ENCODE results near the gene AQR.

Gene AQR

DNA sequence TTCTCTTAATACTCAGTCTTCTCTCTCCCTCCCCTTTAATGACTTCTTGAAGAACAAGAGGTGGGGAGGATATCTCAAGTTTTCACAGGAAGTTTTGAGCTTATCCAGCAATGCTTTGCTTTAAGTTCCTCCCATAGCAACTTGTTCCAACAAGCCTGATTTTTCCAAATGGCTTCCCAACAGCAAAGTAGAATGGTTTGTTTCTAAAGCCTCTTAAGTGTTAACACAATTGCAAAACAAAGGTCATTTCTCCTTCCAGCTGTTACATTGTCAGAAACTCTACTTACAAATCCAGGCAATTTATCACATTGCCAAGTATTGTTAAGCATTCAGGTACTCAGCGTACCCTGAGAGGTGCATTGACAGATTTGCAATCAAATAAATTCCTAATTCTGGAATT is 25.4 kb upstream of the AQR start:
- Histone ChIP-seq H4K12ac (ENCODE audit: low read depth, low read length) (no peak overlapping the region), H3K27ac (ENCODE audit: low read depth, low read length) (no peak overlapping the region), H3K4me2 (ENCODE audit: low read length) (no peak overlapping the region), H2BK12ac (ENCODE audit: low read length) (no peak overlapping the region), H4K91ac (ENCODE audit: low read depth, low read length) (no peak overlapping the region), H3K27me3 (ENCODE audit: insufficient read depth, low read length) (no peaks in the 10 kb centered on the region), H3K4me1 (ENCODE audit: control insufficient read depth in 1 of 2, insufficient read depth in 2 of 2, low read length in 2 of 2) (peaks cover 0 to 2% of the 10 kb centered on the region in 2 experiments), H2BK5ac (ENCODE audit: low read depth, low read length, poor library complexity) (no peak overlapping the region), H4K8ac (ENCODE audit: low read depth, low read length) (no peak overlapping the region), H3K36me3 (ENCODE audit: control insufficient read depth in 1 of 2, insufficient read depth in 2 of 2, low read length in 2 of 2) (no peaks in the 10 kb centered on the region), H2BK120ac (ENCODE audit: insufficient read depth, low read length, poor library complexity) (no peak overlapping the region), H3K23ac (ENCODE audit: low read length) (no peak overlapping the region), H3K9me3 (ENCODE audit: insufficient read depth, low read depth, low read length) (no peaks in the 10 kb centered on the region), H2AFZ (ENCODE audit: insufficient read depth, low read length, poor library complexity) (no peak overlapping the region), H3K18ac (ENCODE audit: low read length) (no peak overlapping the region), H3K79me2 (ENCODE audit: control insufficient read depth, insufficient read depth, low read length, poor library complexity) (no peaks in the 10 kb centered on the region), H3K14ac (ENCODE audit: low read length) (no peak overlapping the region), H2AK5ac (ENCODE audit: low read length) (no peak overlapping the region), H3K4ac (ENCODE audit: low read depth, low read length) (no peak overlapping the region), H3K9ac (ENCODE audit: low read length) (no peak overlapping the region), H3K4me3 (ENCODE audit: low read depth, low read length) (no peak overlapping the region), H3K79me1 (ENCODE audit: low read length) (no peaks in the 10 kb centered on the region)
- no CpG with 5 or more reads among the region's 1 CpG for WGBS (ENCODE audit: extremely low coverage, insufficient coverage, insufficient read length)
- DNase-seq, result no peak

DNA sequence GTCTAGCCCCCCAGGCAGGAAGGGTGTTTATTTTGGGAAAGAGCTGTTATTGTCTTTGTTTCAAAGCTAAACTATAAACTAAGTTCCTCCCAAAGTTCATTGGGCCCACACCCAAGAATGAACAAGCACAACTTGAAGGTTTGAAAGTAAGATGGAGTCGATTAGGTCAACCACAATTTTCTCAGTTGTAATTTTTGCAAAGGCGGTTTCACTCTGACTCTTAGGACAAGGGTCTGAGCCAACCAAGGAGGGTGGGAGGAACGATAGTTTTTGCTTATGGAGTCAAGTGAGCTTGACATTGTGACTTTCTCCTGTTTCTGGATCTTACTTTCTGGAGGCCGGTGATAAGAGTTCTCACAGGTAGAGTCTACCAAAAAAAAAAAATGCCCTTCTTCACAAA is 24.3 kb upstream of the AQR start:
- Histone ChIP-seq H2AK5ac (ENCODE audit: low read length) (no peak overlapping the region), H3K9me3 (ENCODE audit: insufficient read depth, low read depth, low read length) (no peaks in the 10 kb centered on the region), H4K8ac (ENCODE audit: low read depth, low read length) (no peak overlapping the region), H3K36me3 (ENCODE audit: control insufficient read depth in 1 of 2, insufficient read depth in 2 of 2, low read length in 2 of 2) (no peaks in the 10 kb centered on the region), H4K91ac (ENCODE audit: low read depth, low read length) (no peak overlapping the region), H3K4me2 (ENCODE audit: low read length) (no peak overlapping the region), H3K79me2 (ENCODE audit: control insufficient read depth, insufficient read depth, low read length, poor library complexity) (no peaks in the 10 kb centered on the region), H2BK5ac (ENCODE audit: low read depth, low read length, poor library complexity) (no peak overlapping the region), H3K18ac (ENCODE audit: low read length) (no peak overlapping the region), H3K79me1 (ENCODE audit: low read length) (no peaks in the 10 kb centered on the region), H3K4ac (ENCODE audit: low read depth, low read length) (no peak overlapping the region), H2AFZ (ENCODE audit: insufficient read depth, low read length, poor library complexity) (no peak overlapping the region), H2BK120ac (ENCODE audit: insufficient read depth, low read length, poor library complexity) (no peak overlapping the region), H3K4me3 (ENCODE audit: low read depth, low read length) (no peak overlapping the region), H3K27me3 (ENCODE audit: insufficient read depth, low read length) (no peaks in the 10 kb centered on the region), H3K27ac (ENCODE audit: low read depth, low read length) (no peak overlapping the region), H3K14ac (ENCODE audit: low read length) (no peak overlapping the region), H2BK12ac (ENCODE audit: low read length) (no peak overlapping the region), H3K4me1 (ENCODE audit: control insufficient read depth in 1 of 2, insufficient read depth in 2 of 2, low read length in 2 of 2) (peaks cover 0 to 2% of the 10 kb centered on the region in 2 experiments), H4K12ac (ENCODE audit: low read depth, low read length) (no peak overlapping the region), H3K9ac (ENCODE audit: low read length) (no peak overlapping the region), H3K23ac (ENCODE audit: low read length) (no peak overlapping the region)
- no CpG with 5 or more reads among the region's 4 CpGs for WGBS (ENCODE audit: extremely low coverage, insufficient coverage, insufficient read length)
- DNase-seq, result no peak

DNA sequence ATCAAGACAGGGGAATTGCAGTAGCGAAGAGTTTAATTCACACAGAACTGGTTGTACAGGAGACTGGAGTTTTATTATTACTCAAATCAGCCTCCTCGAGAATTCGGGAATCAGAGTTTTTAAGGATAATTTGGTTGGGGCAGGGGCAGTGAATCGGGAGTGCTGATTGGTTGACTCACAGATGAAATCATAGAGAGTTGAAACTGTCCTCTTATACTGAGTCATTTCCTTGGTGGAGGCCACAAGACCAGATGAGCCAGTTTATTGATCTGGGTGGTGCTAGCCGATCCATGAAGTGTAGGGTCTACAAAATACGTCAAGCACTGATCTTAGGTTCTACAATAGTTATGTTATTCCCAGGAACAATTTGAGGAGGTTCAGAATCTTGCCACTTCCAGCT is 23.9 kb upstream of the AQR start:
- Histone ChIP-seq H3K23ac (ENCODE audit: low read length) (no peak overlapping the region), H4K8ac (ENCODE audit: low read depth, low read length) (no peak overlapping the region), H3K4ac (ENCODE audit: low read depth, low read length) (no peak overlapping the region), H3K4me3 (ENCODE audit: low read depth, low read length) (no peak overlapping the region), H3K18ac (ENCODE audit: low read length) (no peak overlapping the region), H3K79me1 (ENCODE audit: low read length) (peaks cover 2% of the 10 kb centered on the region), H4K12ac (ENCODE audit: low read depth, low read length) (no peak overlapping the region), H3K14ac (ENCODE audit: low read length) (no peak overlapping the region), H3K9ac (ENCODE audit: low read length) (no peak overlapping the region), H4K91ac (ENCODE audit: low read depth, low read length) (no peak overlapping the region), H3K9me3 (ENCODE audit: insufficient read depth, low read depth, low read length) (no peaks in the 10 kb centered on the region), H2AFZ (ENCODE audit: insufficient read depth, low read length, poor library complexity) (no peak overlapping the region), H3K27ac (ENCODE audit: low read depth, low read length) (no peak overlapping the region), H2BK5ac (ENCODE audit: low read depth, low read length, poor library complexity) (no peak overlapping the region), H3K36me3 (ENCODE audit: control insufficient read depth in 1 of 2, insufficient read depth in 2 of 2, low read length in 2 of 2) (no peaks in the 10 kb centered on the region), H3K4me1 (ENCODE audit: control insufficient read depth in 1 of 2, insufficient read depth in 2 of 2, low read length in 2 of 2) (peaks cover 0 to 2% of the 10 kb centered on the region in 2 experiments), H2BK120ac (ENCODE audit: insufficient read depth, low read length, poor library complexity) (no peak overlapping the region), H3K79me2 (ENCODE audit: control insufficient read depth, insufficient read depth, low read length, poor library complexity) (peaks cover 2% of the 10 kb centered on the region), H3K4me2 (ENCODE audit: low read length) (no peak overlapping the region), H3K27me3 (ENCODE audit: insufficient read depth, low read length) (no peaks in the 10 kb centered on the region), H2BK12ac (ENCODE audit: low read length) (no peak overlapping the region), H2AK5ac (ENCODE audit: low read length) (no peak overlapping the region)
- WGBS (ENCODE audit: extremely low coverage, insufficient coverage, insufficient read length), result no CpG with 5 or more reads among the region's 6 CpGs
- DNase-seq, result no peak

DNA sequence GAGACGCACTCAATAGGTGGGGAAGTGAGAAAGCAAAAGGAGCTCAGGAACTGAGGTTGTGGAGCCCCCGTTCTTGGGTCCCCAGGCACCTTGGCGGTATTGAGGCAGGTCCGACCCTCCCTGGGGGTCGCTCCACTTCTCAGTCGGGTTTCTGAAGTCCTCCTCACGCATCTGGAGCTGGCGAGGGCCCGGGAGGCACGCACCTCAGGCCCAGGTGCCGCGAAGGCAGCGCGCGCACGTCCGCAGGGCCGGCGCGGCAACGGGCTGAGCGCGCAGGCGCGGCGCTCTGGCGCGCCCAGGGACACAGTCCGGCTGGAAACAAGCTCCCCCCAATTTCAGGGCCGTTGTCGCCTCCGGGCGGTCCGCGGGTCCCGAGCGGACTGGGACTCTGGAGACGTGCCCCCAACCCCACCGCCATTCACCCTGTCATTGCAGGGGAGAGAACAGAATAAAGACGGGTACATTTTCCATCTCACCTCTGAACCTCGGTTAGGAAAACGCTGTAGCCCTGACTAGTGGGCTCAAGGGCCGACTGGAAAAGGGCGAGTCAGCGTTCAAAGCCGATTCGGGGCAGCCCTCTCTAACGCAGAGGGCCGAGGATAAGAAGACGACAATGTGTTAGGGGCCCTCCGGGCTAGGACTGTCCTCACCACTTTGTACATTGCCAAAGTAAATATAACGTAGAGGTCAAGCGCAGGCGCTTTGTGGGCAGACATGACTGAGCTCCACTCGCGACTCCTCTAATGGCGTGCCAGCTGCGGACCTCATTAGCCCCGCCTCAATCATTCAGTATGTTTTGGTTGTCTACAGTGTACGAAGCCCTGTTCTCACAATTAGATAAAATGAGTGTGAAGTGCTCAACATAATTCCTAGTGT is 18.7 kb upstream of the AQR start, which contains the start of gene ZNF770:
Gene ZNF770 (minus strand): TSS at position 261 of the 876 bp plus-strand sequence. CDS start 4,853 bp downstream, outside the sequence.
- Histone ChIP-seq H3K18ac (ENCODE audit: low read length) (peak within 1 kb of the TSS; percentile 93), H2BK120ac (ENCODE audit: insufficient read depth, low read length, poor library complexity) (peak within 1 kb of the TSS; percentile 78), H3K14ac (ENCODE audit: low read length) (peak within 1 kb of the TSS; percentile 90), H4K8ac (ENCODE audit: low read depth, low read length) (peak within 1 kb of the TSS; percentile 95), H2BK12ac (ENCODE audit: low read length) (no peak within 1 kb of the TSS), H3K23ac (ENCODE audit: low read length) (no peak within 1 kb of the TSS), H3K27me3 (ENCODE audit: insufficient read depth, low read length) (no peaks in the 10 kb centered on the region), H3K9ac (ENCODE audit: low read length) (peak within 1 kb of the TSS; percentile 91), H3K4me3 (ENCODE audit: low read depth, low read length) (peak within 1 kb of the TSS; percentile 89), H2AFZ (ENCODE audit: insufficient read depth, low read length, poor library complexity) (peak within 1 kb of the TSS; percentile 97), H3K36me3 (ENCODE audit: control insufficient read depth in 1 of 2, insufficient read depth in 2 of 2, low read length in 2 of 2) (peaks cover 2 to 3% of the 10 kb centered on the region in 2 experiments), H3K79me2 (ENCODE audit: control insufficient read depth, insufficient read depth, low read length, poor library complexity) (peaks cover 14% of the 10 kb centered on the region), H3K4me1 (ENCODE audit: control insufficient read depth in 1 of 2, insufficient read depth in 2 of 2, low read length in 2 of 2) (peaks cover 4 to 9% of the 10 kb centered on the region in 2 experiments), H3K9me3 (ENCODE audit: insufficient read depth, low read depth, low read length) (no peaks in the 10 kb centered on the region), H3K79me1 (ENCODE audit: low read length) (peaks cover 9% of the 10 kb centered on the region), H4K91ac (ENCODE audit: low read depth, low read length) (peak within 1 kb of the TSS; percentile 90), H4K12ac (ENCODE audit: low read depth, low read length) (peak within 1 kb of the TSS; percentile 89), H3K4ac (ENCODE audit: low read depth, low read length) (peak within 1 kb of the TSS; percentile 71), H3K27ac (ENCODE audit: low read depth, low read length) (peak within 1 kb of the TSS; percentile 62), H2BK5ac (ENCODE audit: low read depth, low read length, poor library complexity) (peak within 1 kb of the TSS; percentile 62), H3K4me2 (ENCODE audit: low read length) (peak within 1 kb of the TSS; percentile 70), H2AK5ac (ENCODE audit: low read length) (peak within 1 kb of the TSS; percentile 18)
- DNase-seq, result peak; percentile 61 to 86
- WGBS (ENCODE audit: extremely low coverage, insufficient coverage, insufficient read length), result no CpG with 5 or more reads among the region's 60 CpGs

Data from trophoblast cell (in vitro differentiated cells and primary cell).